HTERT RPE-1 (cell line): ENCODE results near the gene MCTP1.
"Not testable (repeated sequence)": the region's sequence is repeated elsewhere in the genome, so short reads cannot be mapped to it uniquely, and the experiment has no call there.

Source experiments
- in situ Hi-C: fragments of 300-500 bp; cut with MboI; formaldehyde crosslinking; loops from 4 replicates; pipeline ENCODE4 v1.14.3; 2020; ENCODE audit warnings: low sequenced_read_pairs

The MCTP1 gene

GRCh38 chr5:95194856-95195255 is 90.0 kb downstream of the MCTP1 start:
- in situ Hi-C loops: no loop called here

- in situ Hi-C loops: no loop called here
These were observed 93.6 kb downstream of the MCTP1 start for GRCh38 chr5:95191330-95191729.

- in situ Hi-C loops: no loop called here
These were observed 100.0 kb downstream of the MCTP1 start for GRCh38 chr5:95184924-95185323.

GRCh38 chr5:95181644-95182043 is 103.2 kb downstream of the MCTP1 start:
- in situ Hi-C loops: no loop called here

GRCh38 chr5:95178046-95178651 is 106.7 kb downstream of the MCTP1 start:
- in situ Hi-C loops: no loop called here

GRCh38 chr5:95177456-95177855 is 107.4 kb downstream of the MCTP1 start:
- in situ Hi-C loops: no loop called here

GRCh38 chr5:95175106-95175505 is 109.8 kb downstream of the MCTP1 start:
- in situ Hi-C loops: no loop called here

GRCh38 chr5:95172659-95173058 is 112.2 kb downstream of the MCTP1 start:
- in situ Hi-C loops: no loop called here

GRCh38 chr5:95164861-95165260 is 120.0 kb downstream of the MCTP1 start:
- in situ Hi-C loops: no loop called here

- in situ Hi-C loops: no loop called here
These were observed 121.8 kb downstream of the MCTP1 start for GRCh38 chr5:95163079-95163478.

- in situ Hi-C loops: no loop called here
These were observed 122.5 kb downstream of the MCTP1 start for GRCh38 chr5:95162231-95162992.

- in situ Hi-C loops: no loop called here
These were observed 125.3 kb downstream of the MCTP1 start for GRCh38 chr5:95159603-95160002.

- in situ Hi-C loops: no loop called here
These were observed 129.0 kb downstream of the MCTP1 start for GRCh38 chr5:95155888-95156287.

- in situ Hi-C loops: no loop called here
These were observed 131.4 kb downstream of the MCTP1 start for GRCh38 chr5:95153511-95153910.

GRCh38 chr5:95152535-95152934 is 132.4 kb downstream of the MCTP1 start:
- in situ Hi-C loops: no loop called here

- in situ Hi-C loops: no loop called here
These were observed 132.8 kb downstream of the MCTP1 start for GRCh38 chr5:95152131-95152530.

GRCh38 chr5:95151694-95152093 is 133.2 kb downstream of the MCTP1 start:
- in situ Hi-C loops: no loop called here

GRCh38 chr5:95149387-95149786 is 135.5 kb downstream of the MCTP1 start:
- in situ Hi-C loops: no loop called here

GRCh38 chr5:95148453-95148852 is 136.4 kb downstream of the MCTP1 start:
- in situ Hi-C loops: no loop called here

- in situ Hi-C loops: not testable (repeated sequence)
These were observed 141.0 kb downstream of the MCTP1 start for GRCh38 chr5:95143858-95144257.

GRCh38 chr5:95142145-95142544 is 142.7 kb downstream of the MCTP1 start:
- in situ Hi-C loops: no loop called here

- in situ Hi-C loops: no loop called here
These were observed 143.8 kb downstream of the MCTP1 start for GRCh38 chr5:95141141-95141540.

- in situ Hi-C loops: no loop called here
These were observed 150.6 kb downstream of the MCTP1 start for GRCh38 chr5:95134326-95134725.
